ENCODE measurements around the gene ATP5MK.
A peak's percentile ranks its signal among the peaks of the same experiment; 100 is the strongest.
"Not testable (repeated sequence)": the region's sequence is repeated elsewhere in the genome, so short reads cannot be mapped to it uniquely, and the experiment has no call there.

The ATP5MK gene

GRCh38 chr10:103396789-103397087 is 463 bp upstream of the ATP5MK start:
- no peak for DNase-seq (ENCODE audit: low read depth in 2 of 2)

GRCh38 chr10:103395754-103396066 is 565 bp downstream of the ATP5MK start:
- no peak for DNase-seq (ENCODE audit: low read depth in 2 of 2)

- no peak for DNase-seq (ENCODE audit: low read depth in 2 of 2)
Measured at GRCh38 chr10:103394180-103394579, 2.1 kb downstream of the ATP5MK start.

GRCh38 chr10:103382769-103383168 is 13.5 kb downstream of the ATP5MK start:
- DNase-seq (ENCODE audit: low read depth in 2 of 2), result no peak

GRCh38 chr10:103374263-103374662 is 22.0 kb downstream of the ATP5MK start:
- no peak for DNase-seq (ENCODE audit: low read depth in 2 of 2)

GRCh38 chr10:103373544-103373943 is 22.7 kb downstream of the ATP5MK start:
- DNase-seq (ENCODE audit: low read depth in 2 of 2), result no peak

GRCh38 chr10:103367782-103368518 is 28.3 kb downstream of the ATP5MK start, which contains the start of gene TAF5:
TSS of gene TAF5 (plus strand) at chr10:103367976. CDS start at chr10:103367990, 14 bp downstream.
- peak; percentile 68 to 70 for DNase-seq (ENCODE audit: low read depth in 2 of 2)

- no peak for DNase-seq (ENCODE audit: low read depth in 2 of 2)
Measured at GRCh38 chr10:103367379-103367781, 28.9 kb downstream of the ATP5MK start.

GRCh38 chr10:103360791-103361190 is 35.5 kb downstream of the ATP5MK start:
- DNase-seq (ENCODE audit: low read depth in 2 of 2), result not testable (repeated sequence)

GRCh38 chr10:103359493-103359892 is 36.8 kb downstream of the ATP5MK start:
- not testable (repeated sequence) for DNase-seq (ENCODE audit: low read depth in 2 of 2)

- DNase-seq (ENCODE audit: low read depth in 2 of 2), result no peak
Measured at GRCh38 chr10:103355906-103356599, 40.2 kb downstream of the ATP5MK start.

GRCh38 chr10:103354567-103354966 is 41.7 kb downstream of the ATP5MK start:
- not testable (repeated sequence) for DNase-seq (ENCODE audit: low read depth in 2 of 2)

- DNase-seq (ENCODE audit: low read depth in 2 of 2), result no peak
Measured at GRCh38 chr10:103353281-103353680, 43.0 kb downstream of the ATP5MK start.

- peak; percentile 40 to 43 for DNase-seq (ENCODE audit: low read depth in 2 of 2)
Measured at GRCh38 chr10:103350517-103351260, 45.6 kb downstream of the ATP5MK start, which contains the start of gene PCGF6. TSS of gene PCGF6 (minus strand) at chr10:103351140. CDS start at chr10:103351066, 74 bp downstream.

- DNase-seq (ENCODE audit: low read depth in 2 of 2), result no peak
Measured at GRCh38 chr10:103350175-103350516, 46.1 kb downstream of the ATP5MK start.
